MCF 10A (cell line): ENCODE results near the gene CAPN7. TPM values are rescaled to one million over a fixed set of nuclear protein-coding genes. Genes with fewer than 3 reads are reported as not detected.

Experiments
- BruUV-seq: library from RNA; stranded (reverse); fragments of 400-500 nt; replicated peaks from 2 replicates; lab custom pipeline; 2021; lab: Mats Ljungman, UMichigan
- CTCF ChIA-PET: fragments of 300-600 bp; sonication (Branson Sonifier 250); formaldehyde crosslinking; extraction: SDS; loops from one replicate; lab custom pipeline; 2021; ENCODE audit warnings: antibody characterized with exemption, inconsistent platforms; lab: Yijun Ruan, JAX
- POLR2A ChIA-PET: fragments of 300-600, 350-650 bp; sonication (Branson Sonifier 250); formaldehyde crosslinking; extraction: SDS; loops from one replicate; lab custom pipeline; 2020; ENCODE audit warnings: antibody characterized with exemption, inconsistent platforms; lab: Yijun Ruan, JAX
- DNase-seq: peaks from one replicate; pipeline ENCODE4 v3.0.0-alpha.2; 2018; ENCODE audit not compliant: unreplicated experiment
- H3K27ac Mint-ChIP-seq: one replicate; pipeline ENCODE4 v1.8.0; 2022; ENCODE audit warnings: mild to moderate bottlenecking, low read depth, mixed read lengths; ENCODE audit not compliant: unreplicated experiment
- H3K27me3 Mint-ChIP-seq: one replicate; pipeline ENCODE4 v1.8.0; 2022; ENCODE audit warnings: mixed read lengths; ENCODE audit not compliant: insufficient read depth, unreplicated experiment
- H3K36me3 Mint-ChIP-seq: one replicate; pipeline ENCODE4 v1.8.0; 2022; ENCODE audit warnings: mild to moderate bottlenecking, moderate library complexity, mixed read lengths; ENCODE audit not compliant: insufficient read depth, unreplicated experiment
- H3K4me1 Mint-ChIP-seq: one replicate; pipeline ENCODE4 v1.8.0; 2022; ENCODE audit warnings: mixed read lengths; ENCODE audit not compliant: insufficient read depth, unreplicated experiment
- H3K4me3 Mint-ChIP-seq: one replicate; pipeline ENCODE4 v1.8.0; 2022; ENCODE audit warnings: mild to moderate bottlenecking, moderate library complexity, mixed read lengths; ENCODE audit not compliant: unreplicated experiment
- H3K9me3 Mint-ChIP-seq: one replicate; pipeline ENCODE4 v1.8.0; 2022; ENCODE audit warnings: mixed read lengths; ENCODE audit not compliant: unreplicated experiment
- intact Hi-C: fragments of 100-400 bp; cut with micrococcal nuclease; formaldehyde crosslinking; loops from 2 replicates; pipeline ENCODE4 v1.14.1; 2022
- total RNA-seq: library from RNA; stranded (reverse); gene quantifications from 2 replicates; pipeline ENCODE4 v1.2.3, GENCODE V29; 2022
- TF ChIP-seq, protein P1 (sequence below): fragments of 200-600 bp; IDR thresholded peaks from one replicate; pipeline ENCODE4 v1.8.0; 2022; ENCODE audit warnings: antibody characterized with exemption, mild to moderate bottlenecking; ENCODE audit not compliant: unreplicated experiment

CAPN7 gene
- total RNA-seq, 1 experiment from 2014 or later = 48.4 TPM

DNA sequence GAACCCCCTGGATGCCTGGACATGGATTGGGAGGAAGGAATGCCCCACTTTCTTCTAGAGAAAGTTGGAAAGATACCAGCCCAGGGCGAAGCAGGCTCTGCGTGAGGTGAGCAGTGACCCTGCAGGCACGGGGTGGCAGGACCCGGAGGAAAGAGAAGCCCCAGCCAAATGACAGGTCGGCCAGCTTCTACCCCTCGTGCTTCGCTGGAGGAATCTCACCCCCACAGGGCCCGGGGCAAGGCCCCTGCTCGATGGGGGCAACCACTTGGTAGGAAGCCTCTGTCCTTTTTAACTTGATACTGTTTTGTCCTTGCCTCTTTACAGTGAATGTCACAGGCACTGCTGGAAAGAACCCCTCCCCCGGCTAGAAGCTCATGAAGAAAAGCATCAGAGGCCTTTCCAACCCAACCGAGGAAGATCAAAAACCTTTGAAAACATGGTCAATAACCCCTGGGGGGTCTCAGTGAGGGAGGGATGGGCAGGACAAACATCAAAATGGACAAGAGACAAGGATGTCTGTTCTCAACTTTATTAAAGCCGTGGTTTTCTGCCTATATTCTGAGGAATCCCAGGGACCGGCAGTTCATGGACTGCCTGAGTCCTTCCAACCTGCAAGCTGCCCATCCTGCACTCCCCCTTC is 71.9 kb downstream of the CAPN7 start:
- no TSS peak for BruUV-seq
- Mint-ChIP-seq H3K9me3 (no peaks in the 10 kb centered on the region), H3K4me1 (peaks cover 4% of the 10 kb centered on the region), H3K27me3 (no peaks in the 10 kb centered on the region), H3K36me3 (no peaks in the 10 kb centered on the region), H3K4me3 (no peak overlapping the region), H3K27ac (no peak overlapping the region)
- ChIA-PET POLR2A (no interaction called here), CTCF (interaction anchor here (0.6 to 6.9 kb wide), 3 partner anchors 9 to 13 kb away, joined by 3 to 41 read pairs (median 8); no protein-coding TSS in a partner anchor)
- TF ChIP-seq, protein P1, sequence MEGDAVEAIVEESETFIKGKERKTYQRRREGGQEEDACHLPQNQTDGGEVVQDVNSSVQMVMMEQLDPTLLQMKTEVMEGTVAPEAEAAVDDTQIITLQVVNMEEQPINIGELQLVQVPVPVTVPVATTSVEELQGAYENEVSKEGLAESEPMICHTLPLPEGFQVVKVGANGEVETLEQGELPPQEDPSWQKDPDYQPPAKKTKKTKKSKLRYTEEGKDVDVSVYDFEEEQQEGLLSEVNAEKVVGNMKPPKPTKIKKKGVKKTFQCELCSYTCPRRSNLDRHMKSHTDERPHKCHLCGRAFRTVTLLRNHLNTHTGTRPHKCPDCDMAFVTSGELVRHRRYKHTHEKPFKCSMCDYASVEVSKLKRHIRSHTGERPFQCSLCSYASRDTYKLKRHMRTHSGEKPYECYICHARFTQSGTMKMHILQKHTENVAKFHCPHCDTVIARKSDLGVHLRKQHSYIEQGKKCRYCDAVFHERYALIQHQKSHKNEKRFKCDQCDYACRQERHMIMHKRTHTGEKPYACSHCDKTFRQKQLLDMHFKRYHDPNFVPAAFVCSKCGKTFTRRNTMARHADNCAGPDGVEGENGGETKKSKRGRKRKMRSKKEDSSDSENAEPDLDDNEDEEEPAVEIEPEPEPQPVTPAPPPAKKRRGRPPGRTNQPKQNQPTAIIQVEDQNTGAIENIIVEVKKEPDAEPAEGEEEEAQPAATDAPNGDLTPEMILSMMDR = no peak
- DNase-seq = no peak
- intact Hi-C loops = no loop called here

DNA sequence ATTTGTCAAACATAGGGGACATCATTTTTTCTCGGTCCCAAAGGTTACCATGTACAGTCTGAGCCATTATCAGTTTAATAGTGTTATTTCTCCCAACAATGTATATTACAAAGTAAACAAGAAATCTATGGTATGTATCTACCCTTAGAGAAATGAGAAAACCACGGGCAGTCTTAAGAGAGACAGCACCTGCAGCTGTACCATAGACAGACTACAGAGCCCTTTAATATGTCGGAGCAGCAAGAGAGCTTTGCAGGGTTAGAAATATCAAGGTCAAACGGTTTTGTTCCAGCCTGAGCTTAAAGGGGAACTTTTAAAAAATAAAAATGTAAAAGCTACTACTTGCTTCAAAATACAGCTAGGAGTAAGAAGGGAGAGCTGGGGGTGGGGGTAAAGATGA is 73.2 kb downstream of the CAPN7 start:
- Mint-ChIP-seq H3K4me3 (no peak overlapping the region), H3K9me3 (no peaks in the 10 kb centered on the region), H3K36me3 (no peaks in the 10 kb centered on the region), H3K27me3 (no peaks in the 10 kb centered on the region), H3K27ac (no peak overlapping the region), H3K4me1 (peaks cover 4% of the 10 kb centered on the region)
- intact Hi-C loops = no loop called here
- TF ChIP-seq, protein P1 = no peak
- ChIA-PET POLR2A (interaction anchor here (0.7 to 1.1 kb wide), 3 partner anchors 9 to 39 kb away, joined by 3 to 4 read pairs (median 3); no protein-coding TSS in a partner anchor), CTCF (interaction anchor here (0.6 to 6.9 kb wide), 4 partner anchors 10 to 1321 kb away, joined by 3 to 41 read pairs (median 3); no protein-coding TSS in a partner anchor)
- DNase-seq = no peak
- BruUV-seq = no TSS peak

DNA sequence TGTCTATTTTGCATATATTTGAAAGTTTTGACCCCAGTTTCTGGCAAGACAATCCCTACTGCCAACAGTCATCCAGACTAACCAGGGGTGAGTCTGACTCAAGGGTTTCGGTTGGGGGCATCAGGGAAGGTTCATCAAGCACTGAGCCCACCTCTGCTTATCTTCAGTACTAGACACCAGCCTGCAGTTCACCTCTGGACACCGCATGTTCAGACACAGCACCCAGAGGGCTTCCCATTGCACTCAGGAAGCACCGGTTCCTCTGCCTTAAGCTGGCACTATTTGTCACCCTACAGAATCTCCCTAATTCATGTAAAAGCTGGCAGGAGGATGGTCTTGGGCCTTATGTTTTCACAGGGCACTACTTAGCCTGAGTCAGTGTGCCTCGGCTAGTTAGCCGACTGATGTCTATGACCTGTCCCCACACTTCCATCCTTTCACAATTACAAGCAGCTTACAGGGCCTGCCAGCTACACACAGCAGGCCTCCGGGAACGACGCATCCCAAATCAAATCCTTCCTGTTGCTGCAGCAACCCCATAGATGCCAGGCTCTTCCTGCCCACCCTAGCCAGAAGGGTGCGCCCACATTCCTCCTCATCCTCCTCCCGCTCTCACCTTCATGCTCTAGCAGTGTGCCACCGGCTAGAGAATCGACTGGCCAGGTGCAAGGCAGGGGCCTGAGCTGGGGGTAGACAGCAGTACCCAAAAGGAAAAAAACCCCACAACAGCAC is 73.8 kb downstream of the CAPN7 start:
- no TSS peak for BruUV-seq
- TF ChIP-seq, protein P1 = no peak
- ChIA-PET CTCF (interaction anchor here (0.6 to 6.9 kb wide), 5 partner anchors 11 to 1320 kb away, joined by 3 to 41 read pairs (median 3); no protein-coding TSS in a partner anchor), POLR2A (interaction anchor here (1.0 to 1.1 kb wide), 3 partner anchors 10 to 38 kb away, joined by 3 to 4 read pairs (median 3); no protein-coding TSS in a partner anchor)
- Mint-ChIP-seq H3K9me3 (no peaks in the 10 kb centered on the region), H3K4me3 (no peak overlapping the region), H3K36me3 (no peaks in the 10 kb centered on the region), H3K27me3 (no peaks in the 10 kb centered on the region), H3K27ac (no peak overlapping the region), H3K4me1 (peaks cover 10% of the 10 kb centered on the region)
- DNase-seq = no peak
- intact Hi-C loops = no loop called here
